ENCODE results near the gene ATP5PO.

The ATP5PO gene

DNA sequence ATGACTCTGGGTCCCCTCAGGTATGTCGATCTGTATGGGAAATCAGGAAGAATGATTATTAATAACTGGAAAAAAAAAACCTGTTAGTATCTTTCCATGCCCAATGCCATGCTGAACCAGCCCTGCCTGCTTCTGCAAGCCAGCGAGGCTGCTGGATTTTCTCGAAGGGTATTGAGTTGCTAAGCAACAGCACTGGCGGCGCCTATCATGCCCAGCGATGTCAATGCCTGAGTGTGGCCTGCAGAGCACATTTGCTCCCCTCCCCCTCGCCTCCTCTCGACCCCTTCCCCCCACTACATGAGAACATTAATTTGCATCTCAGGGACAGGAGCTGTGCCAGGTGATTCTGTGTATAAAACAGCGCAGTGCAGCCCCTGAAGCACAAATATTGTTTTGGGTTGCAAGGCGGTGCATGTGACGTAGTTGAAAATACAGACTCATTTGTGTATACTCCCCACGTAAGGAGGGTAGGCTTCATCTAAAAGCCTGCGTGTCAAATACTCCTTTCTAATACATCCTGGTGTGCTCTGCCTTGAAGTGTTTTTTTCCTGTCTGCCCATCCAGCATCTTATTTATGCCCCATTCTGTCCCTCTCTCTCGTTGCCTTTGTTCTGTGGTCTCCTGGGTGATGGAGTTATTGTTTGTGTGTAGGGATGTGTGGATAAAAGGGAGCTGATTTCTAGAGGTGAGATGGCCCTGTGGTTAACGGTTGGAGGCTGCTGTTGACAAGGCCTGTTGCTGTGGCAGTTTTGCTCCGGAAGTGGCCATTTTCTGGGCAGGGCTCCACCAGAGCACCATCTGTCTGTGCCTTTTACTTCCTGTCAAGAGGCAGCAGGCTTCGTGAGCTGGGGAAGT is 32.7 kb upstream of the ATP5PO start:
- Histone ChIP-seq H3K36me3 (replicated peaks; ENCODE audit: low read depth, low read length) (no peaks in the 10 kb centered on the region), H3K9me3 (ENCODE audit: insufficient read depth, low read length) (peaks cover 3% of the 10 kb centered on the region; the same call in 1 of the 2 replicates), H3K4me2 (ENCODE audit: low read length) (peak overlapping the region; percentile 82), H3K27me3 (ENCODE audit: low read depth, low read length) (no peaks in the 10 kb centered on the region), H3K79me2 (ENCODE audit: low read length) (no peaks in the 10 kb centered on the region), H3K4me1 (ENCODE audit: low read length) (peaks cover 51% of the 10 kb centered on the region), H3K4me3 (ENCODE audit: low read length) (peak overlapping the region; percentile 58), H2AFZ (ENCODE audit: low read depth, low read length) (peak overlapping the region; percentile 99), H4K20me1 (ENCODE audit: insufficient read depth, low read length) (no peaks in the 10 kb centered on the region), H3K27ac (ENCODE audit: low read length) (peak overlapping the region; percentile 73), H3K9ac (ENCODE audit: low read length) (peak overlapping the region; percentile 61; the same call in 1 of the 2 replicates)
- no peak for TF ChIP-seq EZH2phosphoT487 (IDR thresholded peaks at IDR 0.05; ENCODE audit: low read depth)
- TF ChIP-seq, protein P1, sequence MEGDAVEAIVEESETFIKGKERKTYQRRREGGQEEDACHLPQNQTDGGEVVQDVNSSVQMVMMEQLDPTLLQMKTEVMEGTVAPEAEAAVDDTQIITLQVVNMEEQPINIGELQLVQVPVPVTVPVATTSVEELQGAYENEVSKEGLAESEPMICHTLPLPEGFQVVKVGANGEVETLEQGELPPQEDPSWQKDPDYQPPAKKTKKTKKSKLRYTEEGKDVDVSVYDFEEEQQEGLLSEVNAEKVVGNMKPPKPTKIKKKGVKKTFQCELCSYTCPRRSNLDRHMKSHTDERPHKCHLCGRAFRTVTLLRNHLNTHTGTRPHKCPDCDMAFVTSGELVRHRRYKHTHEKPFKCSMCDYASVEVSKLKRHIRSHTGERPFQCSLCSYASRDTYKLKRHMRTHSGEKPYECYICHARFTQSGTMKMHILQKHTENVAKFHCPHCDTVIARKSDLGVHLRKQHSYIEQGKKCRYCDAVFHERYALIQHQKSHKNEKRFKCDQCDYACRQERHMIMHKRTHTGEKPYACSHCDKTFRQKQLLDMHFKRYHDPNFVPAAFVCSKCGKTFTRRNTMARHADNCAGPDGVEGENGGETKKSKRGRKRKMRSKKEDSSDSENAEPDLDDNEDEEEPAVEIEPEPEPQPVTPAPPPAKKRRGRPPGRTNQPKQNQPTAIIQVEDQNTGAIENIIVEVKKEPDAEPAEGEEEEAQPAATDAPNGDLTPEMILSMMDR (IDR thresholded peaks at IDR 0.05; ENCODE audit: low read depth, low read length), result no peak

DNA sequence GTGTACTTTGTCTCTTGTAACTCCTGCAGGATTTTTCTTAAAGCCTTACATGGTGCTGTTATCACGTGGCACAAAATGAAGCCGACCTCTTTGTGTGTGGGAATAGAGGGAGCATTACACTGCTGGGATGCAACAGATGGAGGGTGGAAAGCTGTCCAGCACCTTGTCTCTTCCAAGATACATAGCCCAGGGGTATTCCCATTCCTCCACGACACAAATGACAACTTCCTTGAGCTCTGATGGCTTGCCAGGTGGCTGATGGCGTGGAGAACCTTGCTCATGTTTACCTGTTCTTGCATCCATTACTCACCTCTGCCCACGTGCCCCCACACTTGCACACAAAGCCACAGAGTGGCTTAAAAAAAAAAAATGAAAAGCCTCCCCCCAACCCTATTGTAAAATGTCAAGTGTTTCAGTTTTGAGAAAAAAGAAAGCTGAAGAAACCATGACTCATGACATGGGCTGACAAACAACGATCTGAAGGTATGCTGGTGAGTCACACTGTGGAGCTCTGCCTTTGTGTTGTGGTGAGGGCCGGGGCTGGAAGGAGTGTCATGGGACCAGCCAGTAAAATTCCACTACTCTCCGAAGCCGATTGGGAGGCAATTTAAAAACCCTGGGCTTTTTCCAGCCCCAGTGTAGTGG is 32.0 kb upstream of the ATP5PO start:
- peaks cover 3% of the 10 kb centered on the region; the same call in 1 of the 2 replicates for H3K9me3 ChIP-seq (ENCODE audit: insufficient read depth, low read length)
- peaks cover 50% of the 10 kb centered on the region for H3K4me1 ChIP-seq (ENCODE audit: low read length)
- peak overlapping the region; percentile 73 for H3K27ac ChIP-seq (ENCODE audit: low read length)
- no peaks in the 10 kb centered on the region for H4K20me1 ChIP-seq (ENCODE audit: insufficient read depth, low read length)
- H3K36me3 ChIP-seq (replicated peaks; ENCODE audit: low read depth, low read length), result no peaks in the 10 kb centered on the region
- H3K27me3 ChIP-seq (ENCODE audit: low read depth, low read length), result no peaks in the 10 kb centered on the region
- no peak for TF ChIP-seq EZH2phosphoT487 (IDR thresholded peaks at IDR 0.05; ENCODE audit: low read depth)
- TF ChIP-seq, protein P1 (IDR thresholded peaks at IDR 0.05; ENCODE audit: low read depth, low read length), result no peak
- peak overlapping the region; percentile 58 for H3K4me3 ChIP-seq (ENCODE audit: low read length)
- H3K9ac ChIP-seq (ENCODE audit: low read length), result peak overlapping the region; percentile 14; the same call in 1 of the 2 replicates
- H3K4me2 ChIP-seq (ENCODE audit: low read length), result peak overlapping the region; percentile 82
- no peaks in the 10 kb centered on the region for H3K79me2 ChIP-seq (ENCODE audit: low read length)
- H2AFZ ChIP-seq (ENCODE audit: low read depth, low read length), result peak overlapping the region; percentile 99; the same call in 1 of the 2 replicates

DNA sequence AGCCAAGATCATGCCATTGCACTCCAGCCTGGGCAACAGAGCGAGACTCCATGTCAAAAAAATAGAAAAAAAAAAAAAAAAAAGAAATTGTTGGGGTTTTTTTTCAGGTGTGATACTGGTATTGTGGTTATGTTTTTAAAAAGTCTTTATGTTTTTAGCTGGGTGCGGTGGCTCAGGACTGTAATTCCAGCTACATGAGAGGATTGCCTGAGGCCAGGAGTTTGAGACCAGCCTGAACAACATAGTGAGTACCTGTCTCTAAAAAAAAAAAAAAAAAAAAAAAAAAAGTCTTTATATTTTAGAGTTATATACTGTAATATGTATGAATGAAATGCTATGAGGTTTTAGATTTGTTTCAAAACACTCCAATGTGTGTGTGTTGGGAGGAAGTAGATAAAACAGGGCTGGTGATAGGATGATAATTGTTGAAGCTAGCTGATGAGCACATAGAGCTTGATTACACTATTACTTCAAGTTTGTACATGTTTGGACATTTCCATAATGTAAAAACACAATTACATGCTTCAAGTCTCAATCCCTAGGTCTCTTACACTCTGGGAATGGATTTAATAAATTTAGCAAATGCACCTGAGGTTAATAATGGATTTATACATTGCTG is 30.2 kb upstream of the ATP5PO start:
- Histone ChIP-seq H3K4me2 (ENCODE audit: low read length) (no peak overlapping the region), H3K27ac (ENCODE audit: low read length) (no peak overlapping the region)
- TF ChIP-seq EZH2phosphoT487 (IDR thresholded peaks at IDR 0.05; ENCODE audit: low read depth), result no peak
- TF ChIP-seq, protein P1 (IDR thresholded peaks at IDR 0.05; ENCODE audit: low read depth, low read length), result no peak

More for the DNA sequence above, 30.2 kb upstream of the ATP5PO start:
- Histone ChIP-seq H3K79me2 (ENCODE audit: low read length) (no peaks in the 10 kb centered on the region), H3K4me3 (ENCODE audit: low read length) (no peak overlapping the region), H4K20me1 (ENCODE audit: insufficient read depth, low read length) (no peaks in the 10 kb centered on the region), H3K9me3 (ENCODE audit: insufficient read depth, low read length) (peaks cover 3% of the 10 kb centered on the region; the same call in 1 of the 2 replicates), H3K9ac (ENCODE audit: low read length) (no peak overlapping the region), H2AFZ (ENCODE audit: low read depth, low read length) (no peak overlapping the region), H3K36me3 (replicated peaks; ENCODE audit: low read depth, low read length) (no peaks in the 10 kb centered on the region), H3K27me3 (ENCODE audit: low read depth, low read length) (no peaks in the 10 kb centered on the region), H3K4me1 (ENCODE audit: low read length) (peaks cover 33% of the 10 kb centered on the region)
